OCI-LY7 (cell line): ENCODE data around the gene LPCAT1.

Experiments
- CTCF ChIP-seq: fragments of 200-600 bp; sonication (generic); conservative IDR thresholded peaks from 2 replicates; pipeline ENCODE4 v1.5.1; 2014; ENCODE audit warnings: mild to moderate bottlenecking, antibody characterized with exemption, low read length, moderate library complexity, mixed read lengths
- EZH2phosphoT487 ChIP-seq: fragments of 200-600 bp; sonication (generic); IDR thresholded peaks from 2 replicates; pipeline ENCODE4 v1.6.1; 2018; ENCODE audit warnings: low read depth, borderline replicate concordance, mild to moderate bottlenecking, mixed run types, antibody characterized with exemption, low read length, moderate library complexity, mixed read lengths

- no peak for TF ChIP-seq CTCF
- no peak for TF ChIP-seq EZH2phosphoT487
Observed at GRCh38 chr5:1547236-1547635, 23.5 kb upstream of the LPCAT1 start.
